ENCODE data around the gene ORM1. TPM values are rescaled to one million over a fixed set of nuclear protein-coding genes. Genes with fewer than 3 reads are reported as not detected.

ORM1 gene
- total and polyA plus RNA-seq, 2 of the 8 experiments (the other 6 are each of a cell fraction or from before 2014, with no cell fraction given), result 0.32 TPM; not detected in 1

- TF ChIP-seq SRF (IDR thresholded peaks at IDR 0.05; ENCODE audit: low read depth, low read length), result no peak
- TF ChIP-seq CHD1 (IDR thresholded peaks at IDR 0.05; ENCODE audit: low read depth, low read length), result no peak
- TF ChIP-seq RFX5 (IDR thresholded peaks at IDR 0.05; ENCODE audit: borderline replicate concordance, low read depth, low read length), result no peak
- no peak for TF ChIP-seq FOSL1 (IDR thresholded peaks at IDR 0.05; ENCODE audit: insufficient read depth, low read depth, low read length)
- no peak for TF ChIP-seq CBX8 (IDR thresholded peaks at IDR 0.05; ENCODE audit: borderline replicate concordance, low read depth, low read length)
- no peak for TF ChIP-seq CTCF (IDR thresholded peaks at IDR 0.05; ENCODE audit: control extremely low read depth in 1 of 3, insufficient read depth in 1 of 3, low read depth in 1 of 3, low read length in 3 of 3)
- no peak for TF ChIP-seq SAP30 (IDR thresholded peaks at IDR 0.05; ENCODE audit: insufficient read depth, insufficient replicate concordance, low read length)
Measured at GRCh38 chr9:114289571-114290481, 33.1 kb upstream of the ORM1 start (continued).

Data from H1 (cell line).